ENCODE data around the gene CDH4.

The CDH4 gene

DNA sequence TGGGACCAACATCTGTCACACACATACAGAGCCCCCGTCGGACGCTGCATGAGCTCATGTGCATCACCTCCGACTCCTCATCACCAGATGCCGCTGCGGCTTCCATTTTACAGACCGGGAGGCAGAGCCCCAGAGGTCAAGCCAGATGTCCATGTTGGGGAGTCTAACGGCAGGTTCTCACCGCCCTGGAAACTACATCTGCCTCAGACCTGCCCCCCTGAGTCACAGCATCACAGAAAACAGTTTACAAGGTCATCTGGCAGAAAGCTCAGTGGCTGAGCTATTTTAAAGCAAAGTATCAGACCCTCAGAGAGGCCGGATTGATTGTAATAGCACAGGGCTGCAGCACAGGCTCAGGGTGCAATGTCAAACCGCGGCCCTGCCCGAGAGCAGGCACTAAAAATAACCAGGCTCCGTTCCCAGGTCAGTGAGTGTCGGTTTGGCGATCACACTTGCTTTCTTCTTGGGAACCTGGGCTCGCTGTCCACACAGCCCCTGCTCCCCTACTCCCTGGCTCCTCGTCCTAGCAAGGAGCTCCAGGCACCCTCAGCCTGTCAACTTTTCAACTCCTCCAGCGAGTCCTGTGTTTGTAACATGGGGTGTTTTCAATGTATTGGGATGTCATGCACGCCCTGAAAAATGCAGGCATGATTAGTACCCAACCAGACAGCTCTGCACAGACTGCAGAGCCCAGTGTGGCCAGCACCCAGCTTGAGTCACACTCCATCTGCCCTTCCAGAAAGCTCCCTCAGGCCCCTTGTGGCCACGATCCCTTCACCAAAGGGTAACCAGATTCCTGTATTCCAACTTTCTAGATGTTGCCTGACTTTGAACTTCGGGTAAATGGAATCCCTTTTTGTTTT lies 264.5 kb downstream of the CDH4 start:
- H3K27me3 Mint-ChIP-seq, result no peaks in the 10 kb centered on the region

DNA sequence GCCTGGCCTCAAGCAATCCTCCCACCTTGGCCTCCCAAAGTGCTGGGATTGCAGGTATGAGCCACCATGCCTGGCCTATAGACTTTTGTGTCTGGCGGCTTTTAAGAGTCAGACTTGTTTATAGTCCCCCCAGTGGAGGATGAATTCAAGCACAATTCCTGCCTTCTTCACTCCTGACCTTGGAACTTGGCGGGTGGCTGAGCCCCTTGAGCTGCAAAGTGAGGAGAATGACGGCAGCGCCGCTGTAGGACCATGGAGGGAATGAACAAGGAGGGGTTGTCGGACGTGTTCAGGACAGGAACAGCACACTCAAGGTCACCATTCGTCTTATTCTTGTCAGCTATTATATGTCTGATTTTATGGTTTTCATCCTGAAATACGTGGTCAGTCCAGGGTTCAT lies 265.4 kb downstream of the CDH4 start:
- Mint-ChIP-seq H3K27me3 (peaks cover 1% of the 10 kb centered on the region), H3K9me3 (no peaks in the 10 kb centered on the region), H3K4me3 (no peak overlapping the region), H3K36me3 (no peaks in the 10 kb centered on the region), H3K4me1 (no peaks in the 10 kb centered on the region), H3K27ac (no peak overlapping the region)

More for the DNA sequence above, 264.5 kb downstream of the CDH4 start:
- H3K9me3 Mint-ChIP-seq, result no peaks in the 10 kb centered on the region
- no peak overlapping the region for H3K4me3 Mint-ChIP-seq
- no peak overlapping the region for H3K27ac Mint-ChIP-seq
- H3K36me3 Mint-ChIP-seq, result no peaks in the 10 kb centered on the region
- no peaks in the 10 kb centered on the region for H3K4me1 Mint-ChIP-seq

DNA sequence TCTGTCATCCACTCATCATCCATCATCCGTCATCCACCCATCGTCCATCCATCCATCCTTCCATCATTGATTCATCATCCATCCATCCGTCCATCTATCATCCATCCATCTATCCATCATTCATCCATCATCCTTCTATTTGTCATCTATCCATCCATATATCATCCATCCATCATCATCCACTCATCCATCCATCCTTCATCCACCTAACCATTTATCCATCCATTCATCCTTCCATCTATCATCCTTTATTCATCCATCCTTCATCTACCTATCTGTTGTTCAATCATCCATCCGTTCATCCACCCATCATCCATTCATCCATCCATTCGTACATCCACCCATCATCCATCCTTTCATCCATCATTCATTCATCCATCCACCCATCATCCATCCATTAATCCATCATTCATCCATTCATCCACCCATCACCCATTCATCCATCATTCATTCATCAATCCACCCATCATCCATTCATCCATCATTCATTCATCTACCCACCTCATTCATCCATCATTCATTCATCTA lies 266.4 kb downstream of the CDH4 start:
- H3K36me3 Mint-ChIP-seq, result no peaks in the 10 kb centered on the region
- H3K27me3 Mint-ChIP-seq, result peaks cover 1% of the 10 kb centered on the region
- H3K9me3 Mint-ChIP-seq, result no peaks in the 10 kb centered on the region
- no peak overlapping the region for H3K4me3 Mint-ChIP-seq
- H3K27ac Mint-ChIP-seq, result no peak overlapping the region
- H3K4me1 Mint-ChIP-seq, result no peaks in the 10 kb centered on the region

DNA sequence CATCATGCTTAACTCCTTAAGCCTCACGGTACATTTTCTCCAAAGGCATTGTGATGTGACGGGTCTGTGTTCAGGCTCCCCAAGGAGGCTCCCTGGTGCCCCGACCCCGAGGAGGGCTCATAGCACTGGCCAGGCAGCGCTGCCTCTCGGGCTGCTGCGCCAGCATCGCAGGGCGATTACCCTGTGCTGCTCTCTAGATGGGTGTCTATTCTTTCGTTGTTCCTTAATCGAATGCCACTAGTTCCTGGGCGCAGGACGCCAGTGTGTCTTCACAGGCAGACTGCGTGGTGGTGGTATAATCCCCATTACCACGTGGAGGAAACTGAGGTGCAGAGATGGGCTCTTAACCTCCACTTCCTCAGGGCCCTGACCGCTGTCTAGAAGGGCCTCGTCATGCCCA lies 267.4 kb downstream of the CDH4 start:
- H3K27ac Mint-ChIP-seq, result no peak overlapping the region
- H3K27me3 Mint-ChIP-seq, result peaks cover 1% of the 10 kb centered on the region
- no peaks in the 10 kb centered on the region for H3K9me3 Mint-ChIP-seq
- no peaks in the 10 kb centered on the region for H3K36me3 Mint-ChIP-seq
- no peaks in the 10 kb centered on the region for H3K4me1 Mint-ChIP-seq
- H3K4me3 Mint-ChIP-seq, result no peak overlapping the region

- no peaks in the 10 kb centered on the region for H3K36me3 Mint-ChIP-seq
- H3K9me3 Mint-ChIP-seq, result no peaks in the 10 kb centered on the region
- H3K4me3 Mint-ChIP-seq, result no peak overlapping the region
- no peak overlapping the region for H3K27ac Mint-ChIP-seq
- peaks cover 1% of the 10 kb centered on the region for H3K27me3 Mint-ChIP-seq
- H3K4me1 Mint-ChIP-seq, result no peaks in the 10 kb centered on the region
Measured at GRCh38 chr20:61520076-61520892, 268.2 kb downstream of the CDH4 start.

DNA sequence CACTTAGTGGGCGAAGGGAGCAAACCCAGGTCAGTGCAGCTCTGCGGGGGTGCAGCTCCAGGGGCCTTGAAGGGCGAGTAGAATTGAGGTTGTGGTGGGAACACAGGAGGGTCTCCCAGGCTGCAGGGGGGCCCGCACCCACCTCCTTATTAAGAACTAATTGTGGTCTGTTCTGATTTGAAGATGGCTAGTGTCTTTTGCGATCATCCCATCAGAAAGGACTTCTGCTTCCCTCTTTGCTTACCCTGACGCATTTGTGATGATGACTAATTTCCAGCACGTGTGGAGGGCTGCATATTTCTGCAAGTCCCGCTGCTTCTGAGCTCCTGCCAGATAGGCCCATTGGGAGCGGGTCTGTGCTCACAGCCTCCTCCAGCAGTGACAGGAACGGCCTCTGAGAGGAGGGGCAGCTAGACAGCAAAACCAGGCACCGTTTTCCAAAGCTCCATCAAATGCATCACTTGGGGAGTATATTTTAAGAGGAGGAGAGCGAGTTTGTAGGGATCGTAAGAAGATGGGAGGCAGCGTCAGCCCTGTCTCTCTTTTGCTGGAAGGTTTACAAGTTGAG lies 268.9 kb downstream of the CDH4 start:
- peaks cover 1% of the 10 kb centered on the region for H3K27me3 Mint-ChIP-seq
- H3K4me3 Mint-ChIP-seq, result no peak overlapping the region
- no peaks in the 10 kb centered on the region for H3K4me1 Mint-ChIP-seq
- H3K27ac Mint-ChIP-seq, result no peak overlapping the region
- H3K9me3 Mint-ChIP-seq, result no peaks in the 10 kb centered on the region
- H3K36me3 Mint-ChIP-seq, result no peaks in the 10 kb centered on the region

DNA sequence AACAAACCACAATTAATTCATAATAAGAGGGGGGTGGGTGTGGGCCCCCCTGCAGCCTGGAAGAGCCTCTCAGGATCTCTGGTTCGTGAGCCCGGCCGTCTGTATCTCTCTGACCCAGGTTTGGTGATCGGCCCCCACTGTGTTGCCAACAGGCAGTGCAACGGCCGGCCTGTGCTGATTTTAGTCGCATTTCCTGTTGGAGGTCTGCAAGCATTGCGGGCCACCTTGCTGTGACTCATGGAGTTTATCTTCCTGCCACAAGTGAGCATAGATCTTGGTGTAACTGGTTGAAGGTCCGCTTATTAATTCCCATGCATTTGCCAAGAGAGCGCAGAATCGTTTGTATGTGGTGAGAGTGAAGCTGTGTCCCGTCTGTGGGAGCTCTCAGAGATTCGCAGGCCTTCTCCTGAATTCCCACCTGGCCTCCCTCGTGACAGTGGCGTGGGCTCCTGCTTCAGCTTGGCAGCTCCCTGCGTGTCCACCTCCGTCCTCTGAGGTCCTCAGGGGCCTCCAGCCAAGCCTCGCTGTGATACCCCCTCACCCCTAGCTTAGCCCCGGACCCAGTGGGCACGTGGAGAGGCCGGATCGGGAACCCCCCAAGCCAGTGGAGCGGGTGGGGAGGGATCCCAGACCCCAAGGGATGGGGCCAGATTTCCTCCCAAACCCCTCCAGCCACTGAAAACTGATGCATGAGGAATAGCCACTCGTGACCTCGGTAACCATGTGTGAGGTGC lies 269.8 kb downstream of the CDH4 start:
- Mint-ChIP-seq H3K4me3 (no peak overlapping the region), H3K9me3 (no peaks in the 10 kb centered on the region), H3K4me1 (no peaks in the 10 kb centered on the region), H3K36me3 (no peaks in the 10 kb centered on the region), H3K27ac (no peak overlapping the region), H3K27me3 (peaks cover 1% of the 10 kb centered on the region)

DNA sequence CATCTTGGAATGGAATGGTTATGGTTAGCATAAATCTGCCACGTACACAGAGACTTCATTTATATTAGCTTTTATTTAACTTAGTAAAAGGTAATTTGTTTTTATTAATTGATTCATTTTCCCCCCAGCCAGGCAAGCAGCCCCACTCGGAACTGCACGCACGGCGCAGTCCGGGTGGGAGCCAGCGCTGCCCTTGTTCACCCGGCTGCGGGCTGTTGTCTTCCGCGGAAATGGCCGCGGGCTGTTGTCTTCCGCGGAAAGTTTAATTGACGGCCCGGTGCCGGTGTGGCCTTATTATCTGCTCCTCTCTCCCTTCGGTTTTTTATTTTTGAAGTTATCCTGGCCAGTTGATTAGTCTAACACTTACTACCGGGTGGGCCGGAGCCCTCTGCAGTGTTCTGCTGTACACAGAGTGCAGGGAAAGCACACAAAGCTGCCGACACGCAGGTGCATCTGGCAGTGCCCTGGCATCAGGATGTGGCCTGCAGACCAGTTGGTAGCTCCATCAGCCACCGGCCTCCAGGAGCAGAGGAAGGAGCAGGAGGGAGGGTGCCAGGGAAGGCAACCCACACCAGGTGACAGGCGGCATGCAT lies 270.5 kb downstream of the CDH4 start:
- Mint-ChIP-seq H3K27ac (no peak overlapping the region), H3K4me3 (no peak overlapping the region), H3K9me3 (no peaks in the 10 kb centered on the region), H3K4me1 (no peaks in the 10 kb centered on the region), H3K36me3 (no peaks in the 10 kb centered on the region), H3K27me3 (peaks cover 1% of the 10 kb centered on the region)

DNA sequence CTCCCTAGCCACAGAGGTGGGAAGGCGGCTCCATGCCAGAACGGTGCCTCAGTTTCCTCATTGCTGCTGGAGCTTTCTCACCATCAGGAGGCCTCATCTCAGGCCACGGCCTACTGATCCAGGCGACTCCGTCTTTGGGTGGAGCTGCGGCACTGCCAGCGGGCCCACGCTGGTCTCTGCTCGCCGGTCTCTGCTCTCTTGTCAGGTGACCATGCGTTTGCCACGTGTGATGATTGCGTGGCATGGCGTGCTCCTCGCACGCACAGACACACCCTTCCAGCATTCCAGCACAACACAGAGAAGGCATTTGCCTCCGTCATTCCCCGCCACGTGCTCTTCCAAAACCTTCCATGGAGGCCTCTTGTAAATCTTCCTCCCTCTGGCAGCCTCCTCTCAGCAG lies 271.1 kb downstream of the CDH4 start:
- H3K4me3 Mint-ChIP-seq, result no peak overlapping the region
- no peaks in the 10 kb centered on the region for H3K36me3 Mint-ChIP-seq
- H3K27ac Mint-ChIP-seq, result no peak overlapping the region
- H3K27me3 Mint-ChIP-seq, result peaks cover 1% of the 10 kb centered on the region
- no peaks in the 10 kb centered on the region for H3K9me3 Mint-ChIP-seq
- H3K4me1 Mint-ChIP-seq, result no peaks in the 10 kb centered on the region

GRCh38 chr20:61524951-61525666 lies 273.0 kb downstream of the CDH4 start:
- H3K36me3 Mint-ChIP-seq, result no peaks in the 10 kb centered on the region
- no peaks in the 10 kb centered on the region for H3K9me3 Mint-ChIP-seq
- peaks cover 1% of the 10 kb centered on the region for H3K27me3 Mint-ChIP-seq
- no peaks in the 10 kb centered on the region for H3K4me1 Mint-ChIP-seq
- no peak overlapping the region for H3K27ac Mint-ChIP-seq
- no peak overlapping the region for H3K4me3 Mint-ChIP-seq

DNA sequence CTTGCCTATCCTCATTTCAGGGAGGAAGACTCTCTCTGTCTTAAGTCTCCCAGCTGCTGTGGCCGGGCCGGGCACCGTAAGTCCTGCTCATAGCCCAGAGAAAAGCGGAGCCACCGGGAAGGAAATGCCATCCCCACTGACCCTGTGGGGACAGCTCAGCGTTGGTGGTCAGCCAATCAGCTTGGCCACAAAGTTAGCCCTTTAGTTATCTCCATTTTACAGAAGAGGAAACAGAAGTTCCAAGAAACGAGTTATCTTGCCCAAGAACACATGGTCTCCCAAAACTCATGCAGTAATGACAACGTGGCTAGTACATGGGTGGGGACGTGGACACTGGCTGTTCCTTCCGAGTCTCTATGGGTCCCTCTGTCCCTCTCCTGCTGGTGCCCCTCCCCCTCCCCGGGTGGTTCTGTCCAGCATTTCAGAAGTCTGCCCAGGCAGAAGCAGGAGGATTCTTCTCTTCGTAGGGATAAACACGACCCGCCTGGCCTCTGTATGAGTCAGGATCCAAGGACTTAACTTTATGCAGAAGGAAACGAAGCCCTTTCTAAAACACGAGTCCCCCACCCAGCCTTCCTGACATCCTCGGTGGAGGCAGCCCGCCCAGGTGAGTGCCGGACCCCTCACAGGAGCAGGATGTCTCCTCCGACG lies 273.8 kb downstream of the CDH4 start:
- H3K9me3 Mint-ChIP-seq, result no peaks in the 10 kb centered on the region
- H3K4me1 Mint-ChIP-seq, result no peaks in the 10 kb centered on the region
- H3K27ac Mint-ChIP-seq, result no peak overlapping the region
- H3K27me3 Mint-ChIP-seq, result peaks cover 1% of the 10 kb centered on the region
- H3K4me3 Mint-ChIP-seq, result no peak overlapping the region
- no peaks in the 10 kb centered on the region for H3K36me3 Mint-ChIP-seq

- no peak overlapping the region for H3K4me3 Mint-ChIP-seq
- no peaks in the 10 kb centered on the region for H3K9me3 Mint-ChIP-seq
- H3K27ac Mint-ChIP-seq, result no peak overlapping the region
- H3K36me3 Mint-ChIP-seq, result no peaks in the 10 kb centered on the region
- no peaks in the 10 kb centered on the region for H3K4me1 Mint-ChIP-seq
- H3K27me3 Mint-ChIP-seq, result no peaks in the 10 kb centered on the region
Measured at GRCh38 chr20:61526907-61527306, 274.8 kb downstream of the CDH4 start.

- Mint-ChIP-seq H3K36me3 (no peaks in the 10 kb centered on the region), H3K9me3 (no peaks in the 10 kb centered on the region), H3K4me1 (no peaks in the 10 kb centered on the region), H3K27ac (no peak overlapping the region), H3K4me3 (no peak overlapping the region), H3K27me3 (no peaks in the 10 kb centered on the region)
Measured at GRCh38 chr20:61527626-61528025, 275.6 kb downstream of the CDH4 start.

DNA sequence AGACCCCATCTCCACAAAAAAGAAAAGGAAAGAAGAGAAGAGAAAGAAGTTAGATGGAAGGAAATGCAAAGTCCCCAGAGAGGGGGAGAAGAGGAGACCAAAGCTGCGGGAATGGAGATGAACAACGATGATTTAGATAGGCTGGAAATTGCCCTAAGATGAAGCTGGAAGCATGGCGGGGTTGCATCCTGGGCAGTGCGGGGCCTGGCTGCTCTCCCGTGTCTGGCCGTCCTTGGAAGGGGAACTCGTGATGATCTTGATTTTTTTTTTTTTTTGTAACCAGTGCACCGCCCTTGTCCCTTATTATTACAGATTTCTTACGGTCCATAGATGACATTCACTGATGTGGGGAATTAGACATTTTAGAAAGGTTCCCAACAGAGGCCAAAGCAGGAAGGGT lies 276.5 kb downstream of the CDH4 start:
- Mint-ChIP-seq H3K27me3 (no peaks in the 10 kb centered on the region), H3K9me3 (no peaks in the 10 kb centered on the region)

More for the DNA sequence above, 276.5 kb downstream of the CDH4 start:
- H3K27ac Mint-ChIP-seq, result peak overlapping the region; percentile 17
- no peak overlapping the region for H3K4me3 Mint-ChIP-seq
- no peaks in the 10 kb centered on the region for H3K4me1 Mint-ChIP-seq
- no peaks in the 10 kb centered on the region for H3K36me3 Mint-ChIP-seq
